A204.1 (cell line): Measurements from ENCODE around the gene NTN1.

ENCODE experiments used
- FAIRE-seq: peaks from 2 replicates; lab custom pipeline; 2012; peaks lifted over from hg19 to GRCh38; lab: Jason Lieb, UNC

Gene NTN1

DNA sequence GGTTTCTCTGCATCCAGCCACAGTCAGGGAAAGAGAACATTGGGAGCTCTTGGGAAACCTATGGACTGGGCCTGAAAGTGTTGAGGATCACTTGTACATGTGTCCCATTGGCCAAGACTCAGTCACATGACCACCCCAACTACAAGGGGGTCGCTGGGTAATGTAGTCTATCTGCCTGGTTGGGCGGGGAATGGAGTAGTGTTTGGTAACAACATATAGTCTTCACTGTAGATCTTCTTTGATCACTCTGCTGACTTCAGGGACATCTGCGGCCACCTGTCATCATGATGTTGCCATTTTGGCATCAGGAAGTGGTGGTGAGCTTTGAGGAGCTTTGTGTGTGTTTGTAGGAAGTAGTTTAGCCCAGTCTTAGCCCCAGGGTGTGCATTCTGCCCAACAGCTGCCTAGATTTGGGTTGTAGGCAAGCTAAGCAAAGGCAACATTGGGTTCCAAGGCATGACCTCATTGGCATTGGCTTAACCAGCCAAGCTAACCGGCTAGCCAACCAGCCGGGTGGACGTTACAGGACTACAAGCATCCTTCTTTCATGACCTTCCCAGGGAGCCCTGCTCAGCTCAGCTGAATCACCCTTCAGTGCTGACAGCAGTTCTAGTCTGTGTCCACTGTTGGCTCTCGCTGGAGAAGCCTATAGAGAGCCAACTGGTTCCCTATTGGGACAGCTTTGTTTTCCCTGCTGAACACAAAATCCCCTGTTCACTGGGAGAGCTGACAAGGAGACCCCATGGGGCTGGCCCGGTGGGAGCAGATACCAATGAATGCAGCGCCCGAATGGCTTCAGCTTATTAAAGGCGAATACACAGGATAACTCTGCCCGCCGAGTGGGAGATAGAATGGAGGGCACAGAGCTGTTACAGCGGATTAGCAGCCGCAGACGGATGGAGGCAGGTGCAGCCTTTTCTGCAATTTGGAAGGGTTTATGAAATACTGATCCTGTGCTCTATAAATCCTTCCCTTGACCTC is 178.6 kb downstream of the NTN1 start:
- FAIRE-seq, result no peak

DNA sequence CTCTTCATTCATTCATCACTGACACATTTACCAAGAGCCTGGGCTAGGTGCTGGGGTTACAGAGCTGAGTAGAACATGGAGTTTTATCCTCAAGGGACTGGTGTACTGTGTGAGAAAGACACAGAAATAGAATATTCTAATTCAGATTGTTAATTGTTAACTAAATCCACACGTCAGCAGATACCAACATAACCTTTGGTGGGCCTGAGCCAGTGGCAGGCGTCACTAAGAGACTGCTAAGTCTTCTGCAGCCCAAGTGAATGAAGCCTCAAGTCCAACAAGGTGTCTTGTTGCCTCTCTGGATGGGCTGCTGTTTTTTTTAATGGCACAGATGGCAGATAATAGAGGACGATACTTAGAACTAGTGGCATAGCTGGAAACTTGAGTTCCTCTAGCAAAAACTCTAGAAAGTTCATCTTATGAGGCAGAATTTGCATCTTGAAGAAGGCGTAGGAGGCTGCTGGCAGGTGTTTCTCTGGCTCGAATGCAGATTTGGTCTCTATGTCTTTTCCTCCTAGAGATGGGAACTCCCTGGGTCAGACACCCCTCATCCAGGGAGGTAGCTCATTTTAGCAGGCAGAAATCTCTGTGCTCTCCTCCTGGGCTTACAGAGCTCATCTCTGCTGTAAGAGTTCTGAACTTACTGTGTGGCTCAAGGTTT is 179.5 kb downstream of the NTN1 start:
- no peak for FAIRE-seq

DNA sequence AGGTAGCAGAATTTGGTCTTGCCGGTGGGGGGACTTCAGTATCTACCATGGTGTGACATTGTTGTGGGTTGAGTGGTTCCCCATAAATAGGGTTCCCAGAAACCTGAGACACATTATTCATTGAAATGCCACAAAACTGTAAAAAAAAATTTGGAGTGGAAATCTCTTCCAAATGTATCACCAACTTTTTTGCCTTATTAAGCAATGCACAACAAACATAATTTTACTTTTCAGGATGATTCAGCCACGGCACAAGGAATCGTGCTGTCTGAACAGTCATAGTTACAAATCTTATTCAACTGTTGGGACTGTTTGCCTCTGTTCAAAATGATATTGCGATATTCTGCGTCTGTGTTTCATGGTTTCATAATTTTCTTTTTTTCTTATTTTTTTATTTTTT is 181.2 kb downstream of the NTN1 start:
- FAIRE-seq, result no peak

DNA sequence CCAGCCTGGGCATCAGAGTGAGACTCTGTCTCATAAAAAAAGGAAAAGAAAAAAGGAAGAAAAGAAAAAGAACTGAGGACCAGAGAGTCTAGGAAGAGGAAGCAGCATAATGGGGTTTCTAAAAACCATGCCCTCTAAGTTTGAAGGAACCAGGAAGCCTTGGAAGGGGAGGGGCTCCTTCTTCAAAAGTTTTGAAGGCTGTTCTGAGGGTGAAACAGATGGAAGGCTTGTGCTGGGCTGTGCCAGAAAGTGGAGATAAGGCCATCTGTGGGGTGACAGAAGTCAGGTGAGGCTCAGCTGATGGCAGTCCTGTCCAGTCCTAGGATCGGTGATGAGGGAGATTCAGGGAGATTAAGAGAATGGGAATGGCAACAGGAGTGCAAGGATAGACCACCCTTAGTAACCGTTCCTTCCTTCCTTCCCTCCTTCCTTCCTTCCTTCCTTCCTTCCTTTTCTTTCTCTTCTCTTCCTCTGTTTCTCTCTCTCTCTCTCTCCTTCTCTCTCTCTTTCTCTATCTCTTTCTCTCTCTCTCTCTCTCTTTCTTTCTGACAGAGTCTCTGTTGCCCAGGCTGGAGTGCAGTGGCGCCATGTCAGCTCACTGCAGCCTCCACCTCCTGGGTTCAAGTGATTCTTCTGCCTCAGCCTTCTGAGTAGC is 182.6 kb downstream of the NTN1 start:
- FAIRE-seq, result no peak

DNA sequence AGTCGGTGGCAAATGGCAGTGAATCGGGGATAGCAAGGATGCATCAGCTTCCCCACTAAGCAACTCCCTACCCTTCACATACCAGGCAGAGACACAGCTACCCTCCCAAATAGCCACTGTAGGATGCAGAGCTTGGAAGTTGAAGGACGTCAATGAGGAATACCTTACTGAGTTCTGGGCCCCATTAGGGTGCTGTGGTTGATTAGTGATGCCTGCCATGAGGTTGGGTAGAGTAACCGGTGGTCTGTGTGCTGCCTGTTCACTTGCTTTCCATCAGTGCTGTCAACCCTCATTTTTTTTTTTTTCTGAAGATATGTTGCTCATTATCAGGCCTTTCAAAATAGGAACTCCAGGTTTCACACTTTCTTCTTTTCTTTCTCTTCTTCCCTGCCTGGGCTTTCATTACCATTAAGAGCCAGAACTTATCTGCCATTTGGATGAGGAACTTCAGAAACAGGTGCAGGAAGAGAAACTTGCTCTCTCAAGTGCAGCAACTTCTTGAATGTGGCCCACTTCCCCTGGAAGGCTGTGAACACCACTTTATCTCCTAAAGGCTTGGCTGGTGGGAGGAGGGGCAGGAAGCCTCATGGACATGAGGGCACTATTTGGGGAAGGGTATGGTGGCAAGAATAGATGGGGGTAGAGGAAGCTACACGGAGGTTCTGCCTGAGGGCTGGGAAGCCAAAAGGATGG is 183.5 kb downstream of the NTN1 start:
- FAIRE-seq, result no peak

DNA sequence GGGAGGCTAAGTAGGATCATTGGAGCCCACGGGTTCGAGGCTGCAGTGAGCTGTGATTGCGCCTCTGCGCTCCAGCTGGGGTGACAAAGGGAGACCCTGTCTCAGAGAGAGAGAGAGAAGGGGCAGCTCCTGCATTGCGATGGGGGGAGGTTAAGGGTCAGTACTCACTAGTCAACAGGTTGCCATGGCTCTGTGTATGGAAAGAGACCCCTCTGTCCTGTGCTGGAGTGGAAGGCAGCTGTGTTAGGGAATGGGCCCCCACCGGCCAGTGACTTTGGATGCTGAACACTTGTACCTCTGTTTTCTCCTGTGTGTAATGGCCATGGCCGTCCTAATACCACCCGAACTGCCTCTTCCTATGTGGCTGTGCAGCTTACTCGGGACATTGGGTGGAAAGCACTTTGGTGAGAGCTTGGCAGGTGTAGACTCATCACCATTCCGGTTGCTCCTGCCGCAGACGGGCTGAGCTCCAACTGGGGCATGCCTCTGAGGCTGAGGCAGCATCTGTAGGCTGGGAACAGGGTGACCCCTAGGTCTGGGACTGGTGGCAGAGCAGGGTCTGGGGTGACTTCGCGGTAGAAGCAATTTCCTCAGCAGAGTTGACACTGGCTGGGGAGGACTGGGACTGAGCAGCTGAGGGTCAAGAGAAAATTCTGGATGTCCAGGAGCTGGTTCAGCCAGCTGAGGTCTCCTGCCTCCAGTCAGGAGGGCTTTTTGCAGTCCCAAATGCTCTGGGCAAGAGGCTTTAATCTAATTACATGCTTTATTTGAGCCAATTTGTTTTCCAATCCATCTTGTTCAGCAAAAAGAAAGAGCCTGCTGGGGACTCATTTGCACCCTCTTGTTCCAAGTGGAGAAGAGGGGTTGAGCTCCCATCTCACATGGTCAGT is 184.5 kb downstream of the NTN1 start:
- no peak for FAIRE-seq

DNA sequence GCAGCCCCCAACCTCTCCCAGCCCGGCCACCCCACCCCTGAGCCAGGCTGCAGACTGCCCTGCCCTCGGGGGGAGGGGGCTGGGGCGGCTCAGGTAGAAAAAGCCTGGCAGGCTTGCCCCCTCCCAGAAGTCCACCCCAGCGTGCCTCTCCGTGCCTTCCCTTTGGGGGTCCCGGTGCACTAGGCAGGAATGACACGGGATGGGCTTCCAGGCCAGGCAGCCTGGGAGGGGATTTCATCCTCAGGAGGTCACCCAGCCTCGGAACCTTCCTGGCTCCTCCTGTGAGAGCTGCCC is 185.0 kb downstream of the NTN1 start:
- no peak for FAIRE-seq

DNA sequence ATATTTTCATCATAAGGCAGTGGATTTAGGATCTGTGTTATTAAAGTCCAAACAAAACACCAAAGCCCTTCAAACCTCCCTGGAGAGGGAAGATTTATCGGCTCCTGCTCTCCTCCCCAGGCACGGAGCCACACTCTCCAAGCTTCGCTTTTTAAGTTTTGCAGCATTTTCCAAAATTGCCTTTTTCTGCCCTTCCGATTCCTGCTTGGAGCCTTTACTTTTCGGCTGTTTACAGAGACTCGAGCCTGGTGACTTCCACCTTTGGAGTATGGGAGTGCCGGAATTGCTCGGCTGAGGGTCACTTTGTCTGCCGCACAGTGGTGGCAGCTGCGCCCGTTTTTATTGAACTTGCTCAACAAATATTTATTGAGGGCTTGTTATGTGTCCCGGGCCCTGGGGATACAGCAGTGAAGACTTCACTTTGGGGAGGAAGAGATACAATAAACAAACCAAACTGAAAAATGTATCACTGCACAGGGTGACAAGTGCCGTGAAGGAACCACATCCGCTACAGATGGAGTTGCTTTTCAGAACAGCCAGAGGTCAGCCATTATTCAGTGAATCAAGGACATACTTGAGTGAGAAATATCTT is 185.5 kb downstream of the NTN1 start:
- FAIRE-seq, result no peak

DNA sequence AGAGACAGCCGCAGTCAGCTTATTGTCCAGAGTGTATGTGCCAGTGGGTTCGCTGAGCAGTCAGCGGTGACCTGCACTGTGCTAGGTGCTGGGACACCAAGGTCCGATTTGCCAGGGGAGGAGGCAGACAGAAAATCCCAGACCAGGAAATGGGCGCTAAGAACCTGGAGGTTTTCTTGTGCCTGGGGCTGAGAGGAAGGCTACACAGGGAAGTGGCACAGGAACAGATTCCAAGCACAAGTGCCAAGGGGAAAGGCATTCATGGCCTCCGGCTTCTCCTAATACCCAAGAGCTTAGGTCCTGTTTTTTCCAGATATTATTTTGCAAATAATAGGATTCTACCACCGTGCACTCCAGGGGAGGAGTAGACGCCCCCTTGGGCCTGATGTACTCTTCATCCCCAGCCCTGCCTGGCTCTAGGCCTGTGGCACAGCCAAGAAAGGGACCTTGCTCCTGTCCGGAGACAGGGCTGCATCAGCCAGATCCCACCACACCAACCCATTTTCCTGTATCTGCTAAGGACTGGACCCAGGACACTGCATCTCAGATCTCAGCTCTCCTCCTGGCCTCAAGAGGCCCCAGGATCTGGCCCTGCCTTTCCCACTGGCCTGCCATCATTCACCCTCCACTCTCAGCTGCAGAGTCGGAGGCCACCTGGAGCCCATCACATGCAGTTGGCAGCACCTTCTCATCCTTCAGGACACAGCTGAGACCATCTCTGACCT is 187.2 kb downstream of the NTN1 start:
- FAIRE-seq, result no peak

DNA sequence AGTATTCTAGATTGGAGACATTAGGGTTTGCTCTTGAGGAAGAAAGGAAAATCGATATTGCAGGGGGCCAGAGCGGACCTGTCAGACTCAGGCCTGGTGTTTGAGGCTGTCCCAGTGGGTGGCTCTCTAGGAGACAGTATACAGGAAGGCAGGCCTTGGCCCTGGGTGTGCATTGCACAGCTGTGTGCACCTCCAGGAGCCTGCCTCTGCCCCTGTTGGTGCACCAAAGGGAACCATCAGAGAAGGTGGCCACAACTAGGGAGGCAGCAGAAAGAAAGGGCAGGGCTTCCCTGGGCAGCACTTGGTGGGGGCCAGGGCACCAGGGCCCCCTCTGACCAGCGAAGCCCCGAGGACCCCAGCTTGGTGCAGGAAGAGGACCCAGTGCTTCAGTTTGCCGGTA is 188.0 kb downstream of the NTN1 start:
- no peak for FAIRE-seq

DNA sequence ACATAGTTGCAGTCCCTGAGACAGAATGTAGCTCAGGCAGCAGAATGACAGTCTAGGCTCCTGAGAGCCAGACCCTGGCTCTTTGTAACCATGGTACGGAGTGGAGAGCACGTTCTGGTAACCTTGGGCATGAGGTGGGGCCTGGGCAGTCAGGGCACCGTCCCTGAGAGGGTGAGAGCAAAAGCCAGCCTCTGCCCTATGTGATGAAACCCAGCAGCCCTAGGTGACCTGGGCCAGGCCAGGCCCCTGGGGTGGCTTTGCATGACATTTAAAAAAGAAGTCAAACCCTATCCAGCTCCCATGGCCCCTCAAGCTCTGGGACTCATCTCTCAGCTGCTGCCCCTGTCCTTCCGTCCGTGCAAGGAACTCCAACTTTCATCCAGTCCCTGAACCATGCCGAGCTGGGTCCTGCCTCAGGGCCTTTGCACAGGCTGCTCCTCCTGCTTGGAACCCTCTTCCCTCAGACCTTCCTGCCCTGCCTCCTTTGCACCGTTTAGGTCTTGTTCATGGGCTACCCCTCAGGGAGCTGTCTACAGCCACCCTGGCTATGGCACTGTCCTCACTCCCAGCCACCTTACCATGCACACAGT is 188.6 kb downstream of the NTN1 start:
- FAIRE-seq, result no peak

DNA sequence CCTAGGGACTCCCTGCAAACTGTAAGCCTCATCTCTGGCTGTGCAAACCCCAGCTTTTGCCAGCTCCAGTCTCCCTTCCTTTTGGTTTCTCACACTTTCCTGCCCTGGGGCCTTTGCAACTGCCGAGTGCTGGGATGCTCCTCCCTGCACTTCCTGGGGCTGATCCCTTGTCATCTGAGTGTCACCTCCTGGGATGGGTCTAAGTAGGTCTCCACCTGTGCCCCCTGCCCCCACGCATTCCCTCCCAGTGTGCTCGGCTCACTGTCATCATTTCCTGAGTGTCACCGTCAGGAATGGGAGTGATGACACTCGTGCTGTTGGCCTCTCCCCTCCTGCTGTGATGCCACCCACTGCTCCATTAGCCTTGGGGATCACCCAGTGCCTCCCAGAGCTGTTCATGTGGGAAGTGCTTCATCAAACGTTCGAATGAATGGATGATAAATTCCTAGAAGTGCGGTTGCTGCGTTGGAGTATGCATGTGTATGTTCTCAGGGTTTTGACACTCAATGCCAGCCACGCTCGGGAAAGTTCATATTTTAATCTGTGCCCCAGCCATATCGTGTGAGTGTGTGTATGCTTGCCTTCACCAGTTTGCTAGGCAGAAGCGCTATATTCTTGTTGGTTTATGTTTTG is 189.9 kb downstream of the NTN1 start:
- no peak for FAIRE-seq

DNA sequence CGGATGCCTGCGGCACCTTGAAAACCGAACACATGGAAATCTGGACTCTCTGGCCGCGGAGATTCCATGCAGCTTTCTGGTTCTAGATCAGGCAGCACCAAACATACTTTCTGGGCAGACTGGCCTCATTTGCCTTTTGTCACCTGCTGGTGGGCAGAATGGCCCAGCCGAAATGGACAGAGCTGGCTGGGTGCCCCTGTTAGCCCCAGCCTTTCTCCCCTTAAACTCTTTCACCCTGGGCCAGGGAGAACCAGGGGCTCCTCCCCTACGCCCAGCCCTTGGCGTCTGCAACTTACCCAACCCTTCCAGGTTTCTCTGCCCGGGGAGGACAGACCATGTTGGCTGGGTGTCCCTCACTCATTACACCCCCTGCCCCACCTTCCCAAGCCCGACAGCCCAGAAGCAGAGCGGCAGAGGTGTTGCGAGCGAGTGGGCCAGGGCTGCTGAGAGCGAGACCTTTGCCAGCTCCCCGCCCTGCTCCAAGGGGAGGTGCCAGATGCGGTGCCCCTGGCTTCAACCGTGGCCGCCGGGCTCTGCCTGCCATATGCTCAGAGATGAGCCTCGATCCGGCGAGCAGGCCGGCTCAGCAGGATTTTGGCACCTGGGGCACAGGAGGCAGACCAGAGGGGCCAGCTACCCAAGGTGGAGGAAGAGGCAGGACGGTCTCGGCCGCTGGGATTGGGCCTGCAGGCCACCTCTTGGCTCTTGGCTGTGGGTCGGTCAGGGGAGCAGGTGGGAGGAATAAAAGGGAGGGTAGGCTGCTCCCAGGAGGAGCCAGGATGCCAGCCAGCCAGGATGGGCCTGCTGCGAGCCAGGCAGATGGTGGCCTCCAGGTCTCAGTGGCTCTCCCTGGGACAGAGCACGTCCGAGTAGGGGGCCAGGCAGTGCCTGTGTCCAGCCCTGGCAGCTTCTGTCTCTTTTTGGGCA is 191.3 kb downstream of the NTN1 start:
- no peak for FAIRE-seq

DNA sequence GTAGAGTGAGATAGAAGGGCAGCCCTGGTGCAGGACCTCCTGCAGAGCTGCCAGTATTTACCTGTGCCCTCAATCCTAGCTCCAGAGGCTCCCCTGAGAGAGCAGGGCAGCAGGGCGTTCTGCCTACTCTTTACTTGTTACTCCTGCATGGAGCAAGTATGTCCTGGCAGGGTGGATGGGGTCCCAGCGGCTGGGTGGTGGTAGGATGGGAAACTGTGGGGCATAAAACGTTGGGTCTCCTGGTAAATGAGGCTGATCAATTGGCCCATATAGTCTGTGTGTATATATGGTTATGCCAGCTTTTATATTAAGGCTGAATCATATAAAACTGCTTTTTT is 192.0 kb downstream of the NTN1 start:
- no peak for FAIRE-seq

DNA sequence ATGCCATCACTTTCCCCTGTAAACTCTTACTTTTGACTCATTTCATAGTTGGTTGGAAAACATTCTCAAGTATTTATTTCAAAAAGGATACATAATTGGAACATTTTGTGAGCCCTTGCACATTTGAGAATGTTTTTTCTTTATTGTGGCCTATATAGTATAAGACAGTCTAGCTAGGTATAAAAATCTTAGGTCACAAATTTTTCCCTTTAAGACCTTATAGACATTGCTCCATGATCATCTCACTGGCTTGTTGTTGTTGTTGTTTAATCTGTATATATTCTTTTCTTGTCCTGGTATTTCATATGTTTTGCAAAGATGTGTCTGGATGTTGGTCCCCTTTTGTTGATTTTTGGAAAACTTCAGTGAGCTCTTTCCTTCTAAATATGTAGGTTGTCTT is 194.2 kb downstream of the NTN1 start:
- FAIRE-seq, result no peak

DNA sequence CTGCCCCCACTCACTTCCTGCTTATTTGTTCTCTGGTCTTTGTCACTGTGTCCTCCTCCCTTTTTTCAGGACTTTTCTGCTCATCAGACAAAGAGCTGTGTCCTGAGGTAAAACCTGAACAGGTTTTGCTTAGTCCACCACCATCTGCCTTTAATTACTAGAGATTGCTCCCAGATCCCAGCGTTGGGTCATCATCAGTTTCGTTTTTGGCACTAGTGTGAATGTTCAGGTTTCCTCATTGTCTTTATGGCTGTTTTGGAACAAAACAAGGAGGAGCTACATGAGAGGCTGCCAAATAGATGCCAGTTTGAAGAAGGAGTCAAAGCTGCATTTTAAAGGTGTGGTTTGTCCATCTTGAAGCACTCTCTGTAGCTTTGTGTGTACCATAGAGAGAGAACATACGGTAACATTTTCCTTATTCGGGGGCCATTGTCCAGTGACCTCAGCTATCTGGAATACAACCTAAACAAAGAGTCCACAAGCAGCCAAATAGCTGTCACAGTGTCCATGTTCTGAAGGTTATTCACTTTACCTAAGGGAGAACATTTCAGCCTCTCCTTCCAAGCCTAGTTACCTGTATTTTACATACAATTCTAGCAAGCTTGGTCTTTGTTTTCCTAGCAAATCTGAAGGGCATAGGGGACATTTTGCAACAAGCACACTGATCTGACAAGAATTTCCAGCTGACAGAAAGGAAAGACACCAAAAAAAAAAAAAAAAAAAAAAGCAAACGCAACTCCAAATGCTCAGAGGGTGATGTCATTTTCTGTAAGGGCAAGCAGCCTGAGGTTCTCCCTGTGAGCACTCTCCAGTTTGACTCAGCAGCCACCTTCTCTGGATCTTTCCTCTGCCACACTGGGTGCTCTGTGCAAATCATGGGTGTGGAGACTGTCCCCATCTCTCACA is 196.1 kb downstream of the NTN1 start:
- FAIRE-seq, result no peak

DNA sequence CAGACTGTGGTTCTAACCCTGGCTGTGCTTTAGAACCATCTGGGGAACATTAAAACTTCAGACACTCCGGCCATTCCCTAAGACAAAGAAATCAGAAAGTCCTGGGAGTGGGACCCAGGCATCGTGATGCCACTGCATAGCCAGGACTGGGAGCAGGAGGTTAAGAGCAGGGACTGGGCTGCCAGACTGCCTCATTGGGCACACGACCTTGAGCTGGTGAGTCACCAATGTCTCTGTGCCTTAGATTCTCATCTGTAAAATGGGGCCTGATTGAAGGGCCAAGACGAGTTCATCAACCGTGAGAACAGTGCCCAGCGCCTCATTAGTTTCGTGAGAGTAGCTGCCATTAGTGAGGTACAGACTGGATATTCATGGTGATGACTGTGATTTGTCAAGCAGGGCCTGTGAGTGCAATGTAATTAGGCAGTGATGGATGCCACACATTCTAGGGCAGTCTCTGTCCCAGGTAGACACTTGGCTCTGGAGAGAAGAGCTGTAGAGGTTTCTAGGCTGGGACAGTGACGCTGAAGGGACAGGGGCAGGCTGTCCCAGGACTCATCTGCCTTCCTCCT is 196.8 kb downstream of the NTN1 start:
- no peak for FAIRE-seq
